Lung (tissue), 12 donors: ENCODE measurements around the gene ACR. TPM values are rescaled to one million over a fixed set of nuclear protein-coding genes. Genes with fewer than 3 reads are reported as not detected.

Experiments
- ATAC-seq: fragments of 200-7000 bp; cut with Tn5 transposase; one replicate; pipeline ENCODE4 v1.9.1; 2020; ENCODE audit warnings: moderate number of reproducible peaks; ENCODE audit not compliant: insufficient read depth, low FRiP score
- DNase-seq, 3 donors: peaks; one replicate each; pipeline ENCODE4 v3.0.0-alpha.2; 2013 to 2017
- H3K27ac ChIP-seq, 2 donors: one replicate each; pipeline ENCODE4 v1.5.1; 2013; ENCODE audit warnings: mild to moderate bottlenecking in 2 of 2, moderate library complexity in 2 of 2, control low read depth in 1 of 2, inconsistent platforms in 1 of 2, low read depth in 1 of 2, low read length in 1 of 2
- H3K27me3 ChIP-seq, 3 donors: one replicate each; pipeline ENCODE4 v1.5.1; 2013; ENCODE audit warnings: low read length in 2 of 3; ENCODE audit not compliant: control insufficient read depth in 3 of 3, insufficient read depth in 3 of 3
- H3K36me3 ChIP-seq, 4 donors: one replicate each; pipeline ENCODE4 v1.5.1; 2013; ENCODE audit warnings: low read length in 4 of 4, mild to moderate bottlenecking in 1 of 4, moderate library complexity in 1 of 4; ENCODE audit not compliant: control insufficient read depth in 4 of 4, insufficient read depth in 4 of 4
- H3K4me1 ChIP-seq, 5 donors: one replicate each; pipeline ENCODE4 v1.5.1; 2013; ENCODE audit warnings: low read length in 5 of 5, mild to moderate bottlenecking in 2 of 5, moderate library complexity in 1 of 5; ENCODE audit not compliant: control insufficient read depth in 5 of 5, insufficient read depth in 5 of 5
- H3K4me3 ChIP-seq: one replicate; pipeline ENCODE4 v1.5.1; 2013; ENCODE audit warnings: mild to moderate bottlenecking, control low read depth, moderate library complexity
- H3K9ac ChIP-seq, 2 donors: one replicate each; pipeline ENCODE4 v1.5.1; 2013; ENCODE audit warnings: low read length in 2 of 2, control low read depth in 1 of 2; ENCODE audit not compliant: insufficient read depth in 1 of 2
- H3K9me3 ChIP-seq, 4 donors: one replicate each; pipeline ENCODE4 v1.5.1; 2013; ENCODE audit warnings: low read length in 3 of 4, mild to moderate bottlenecking in 1 of 4, moderate library complexity in 1 of 4; ENCODE audit not compliant: control insufficient read depth in 4 of 4, insufficient read depth in 3 of 4
- WGBS, 2 donors: extraction: QIAGEN DNeasy Blood & Tissue Kit; methylation state at CpG; one replicate each; pipeline ENCODE4 v1.1.7; 2013; 5-methylcytosine and 5-hydroxymethylcytosine counted together
- polyA plus RNA-seq, 2 donors: library from polyadenylated mRNA; stranded (reverse); fragments of 200-250 nt; gene quantifications; one replicate each; pipeline ENCODE4 v1.2.1, GENCODE V29; 2013
- total RNA-seq, 2 donors: library from RNA; depleted of rRNA in 1 of 2; stranded (reverse); fragments of >200 nt in 1 of 2; gene quantifications; one replicate each; pipeline ENCODE4 v1.2.1, GENCODE V29; 2014 to 2021
- TF ChIP-seq, protein P1 (sequence below): IDR thresholded peaks from 2 replicates; pipeline ENCODE4 v1.5.1; 2012; ENCODE audit warnings: mild to moderate bottlenecking; ENCODE audit errors: control extremely low read depth, extremely low read depth
- donor health status: control.
- donor health status: control.
- donor health status: Bipolar disorder and iron deficiency.
- donor health status: healthy.
- donor health status: DM: yes; HTN: yes; CAD: no.

Gene ACR
- total and polyA plus RNA-seq, 4 donors: 0.26 to 3.3 (median 0.78) TPM

DNA sequence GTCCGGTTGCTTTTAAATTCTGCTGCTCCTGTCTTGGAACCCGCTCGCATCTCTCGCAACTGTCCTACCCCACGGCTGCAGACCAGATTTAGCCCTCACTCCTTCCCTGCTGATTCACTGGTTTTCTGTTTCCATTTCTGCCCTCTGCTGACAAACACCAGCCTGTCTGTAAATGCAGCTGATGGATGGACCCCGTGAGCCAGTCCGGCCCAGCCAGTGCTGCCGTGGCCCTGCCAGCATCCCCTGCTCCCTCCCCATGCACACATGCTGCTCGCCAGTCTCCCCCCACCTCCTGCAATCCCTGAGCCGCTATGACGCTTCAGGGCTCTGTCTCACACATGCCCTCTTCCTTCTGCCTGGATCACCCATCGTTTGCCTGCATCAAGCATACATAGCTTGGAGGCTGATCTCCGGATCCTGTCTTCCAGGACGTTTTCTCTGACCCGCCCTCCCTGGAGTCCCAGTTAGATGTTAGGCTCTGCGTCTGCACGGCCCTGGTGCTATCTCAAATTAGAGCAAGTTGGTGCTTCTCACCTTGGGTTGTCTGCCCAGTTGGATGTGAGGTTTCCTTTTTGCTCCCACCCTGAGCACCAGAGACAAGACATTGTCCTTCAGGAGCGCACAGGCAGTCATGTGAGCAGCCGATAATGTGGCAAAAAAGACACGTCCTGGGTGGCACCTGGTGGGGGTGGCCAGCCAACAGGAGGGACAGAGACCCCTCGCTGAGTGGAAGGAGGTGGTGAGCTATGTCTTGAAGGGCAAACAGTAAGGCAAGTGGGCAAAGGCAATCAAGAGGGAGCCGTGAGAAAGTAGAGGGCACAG is 4.3 kb upstream of the ACR start:
- Histone ChIP-seq H3K4me1 (peaks cover 0 to 7% (median 0%) of the 10 kb centered on the region in 5 donors), H3K4me3 (no peak overlapping the region), H3K9ac (no peak overlapping the region), H3K36me3 (peaks cover 0 to 8% (median 0%) of the 10 kb centered on the region in 4 donors), H3K9me3 (no peaks in the 10 kb centered on the region), H3K27ac (no peak overlapping the region), H3K27me3 (peaks cover 0 to 24% (median 8%) of the 10 kb centered on the region in 3 donors)
- DNase-seq: peak in 2 of 3 donors; percentile 19 to 42
- WGBS, 2 donors: 52 to 69% methylated on average over 22 of the region's 22 CpGs
- no peak for ATAC-seq
- TF ChIP-seq, protein P1, sequence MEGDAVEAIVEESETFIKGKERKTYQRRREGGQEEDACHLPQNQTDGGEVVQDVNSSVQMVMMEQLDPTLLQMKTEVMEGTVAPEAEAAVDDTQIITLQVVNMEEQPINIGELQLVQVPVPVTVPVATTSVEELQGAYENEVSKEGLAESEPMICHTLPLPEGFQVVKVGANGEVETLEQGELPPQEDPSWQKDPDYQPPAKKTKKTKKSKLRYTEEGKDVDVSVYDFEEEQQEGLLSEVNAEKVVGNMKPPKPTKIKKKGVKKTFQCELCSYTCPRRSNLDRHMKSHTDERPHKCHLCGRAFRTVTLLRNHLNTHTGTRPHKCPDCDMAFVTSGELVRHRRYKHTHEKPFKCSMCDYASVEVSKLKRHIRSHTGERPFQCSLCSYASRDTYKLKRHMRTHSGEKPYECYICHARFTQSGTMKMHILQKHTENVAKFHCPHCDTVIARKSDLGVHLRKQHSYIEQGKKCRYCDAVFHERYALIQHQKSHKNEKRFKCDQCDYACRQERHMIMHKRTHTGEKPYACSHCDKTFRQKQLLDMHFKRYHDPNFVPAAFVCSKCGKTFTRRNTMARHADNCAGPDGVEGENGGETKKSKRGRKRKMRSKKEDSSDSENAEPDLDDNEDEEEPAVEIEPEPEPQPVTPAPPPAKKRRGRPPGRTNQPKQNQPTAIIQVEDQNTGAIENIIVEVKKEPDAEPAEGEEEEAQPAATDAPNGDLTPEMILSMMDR: no peak

DNA sequence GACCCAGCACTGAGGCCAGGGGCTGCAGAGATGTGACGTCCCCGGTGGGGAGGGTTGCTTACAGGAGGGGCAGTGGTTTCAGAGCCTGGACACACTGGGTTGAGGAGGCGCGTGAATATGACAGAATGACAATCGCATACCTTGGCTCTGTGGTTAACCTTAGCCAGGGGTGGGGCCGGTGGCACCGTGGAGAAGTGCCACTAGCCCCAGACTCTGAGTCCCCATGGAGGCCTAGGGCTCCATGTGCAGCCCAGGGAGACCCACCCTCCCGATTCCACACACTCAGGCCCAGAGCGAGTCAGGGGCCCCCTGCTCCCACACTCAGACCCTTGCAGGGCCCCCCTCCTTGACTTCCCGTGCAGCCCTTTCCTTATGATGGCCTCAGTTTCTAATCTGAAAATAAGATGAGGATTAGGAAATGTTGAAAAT is 3.6 kb upstream of the ACR start:
- DNase-seq (no peak), ATAC-seq (no peak)
- H3K4me3 ChIP-seq: no peak overlapping the region
- no peaks in the 10 kb centered on the region for H3K9me3 ChIP-seq
- 71 to 78% methylated on average over 10 of the region's 10 CpGs for WGBS, 2 donors
- no peak overlapping the region for H3K27ac ChIP-seq
- peaks cover 0 to 7% (median 0%) of the 10 kb centered on the region in 5 donors for H3K4me1 ChIP-seq
- TF ChIP-seq, protein P1: no peak
- H3K36me3 ChIP-seq: peaks cover 0 to 4% (median 0%) of the 10 kb centered on the region in 4 donors
- no peak overlapping the region for H3K9ac ChIP-seq
- peaks cover 0 to 24% (median 8%) of the 10 kb centered on the region in 3 donors for H3K27me3 ChIP-seq

DNA sequence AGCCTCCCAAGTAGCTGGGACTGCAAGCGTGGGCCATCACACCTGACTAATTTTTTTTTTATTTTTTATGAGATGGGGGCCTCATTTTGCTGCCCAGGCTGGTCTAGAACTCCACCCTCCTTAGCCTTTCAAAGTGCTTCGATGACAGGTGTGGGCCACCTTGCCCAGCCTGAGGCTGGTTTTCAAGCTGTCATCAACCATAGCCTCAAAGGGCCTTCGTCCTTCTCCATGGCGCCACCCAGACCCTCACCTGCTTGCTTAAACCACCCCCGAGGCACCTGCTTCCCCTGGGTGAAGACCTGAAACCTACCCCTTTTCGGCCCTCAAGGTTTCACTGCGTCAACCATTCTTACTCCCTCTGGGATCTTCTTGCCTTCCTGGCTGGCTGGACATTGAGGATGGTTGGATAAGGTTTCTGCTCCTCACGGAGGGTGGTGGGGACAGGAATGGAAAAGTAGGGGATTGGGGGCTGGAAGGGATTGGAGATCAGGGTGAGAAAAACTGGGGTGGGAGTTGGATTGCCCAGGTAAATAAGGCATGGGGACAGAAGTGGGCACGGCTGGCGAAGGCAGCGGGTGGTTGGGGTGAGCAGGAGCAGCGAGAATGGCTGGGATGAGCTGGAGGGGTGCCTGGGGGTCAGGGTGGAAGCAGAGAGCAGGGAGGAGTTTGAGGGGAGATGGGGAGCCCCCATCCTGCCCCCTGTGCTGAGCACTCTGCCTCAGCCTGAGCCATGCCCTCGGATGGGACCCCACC is 2.8 kb upstream of the ACR start:
- 91 to 92% methylated on average over 13 of the region's 13 CpGs for WGBS, 2 donors
- ATAC-seq: no peak

More for the DNA sequence above, 2.8 kb upstream of the ACR start:
- no peak overlapping the region for H3K27ac ChIP-seq
- TF ChIP-seq, protein P1: no peak
- peaks cover 0 to 7% (median 0%) of the 10 kb centered on the region in 5 donors for H3K4me1 ChIP-seq
- no peaks in the 10 kb centered on the region for H3K36me3 ChIP-seq
- DNase-seq: no peak
- peaks cover 0 to 21% (median 3%) of the 10 kb centered on the region in 3 donors for H3K27me3 ChIP-seq
- H3K4me3 ChIP-seq: no peak overlapping the region
- H3K9ac ChIP-seq: no peak overlapping the region
- peaks cover 0 to 2% (median 0%) of the 10 kb centered on the region in 4 donors for H3K9me3 ChIP-seq
